Right lobe of liver (tissue), 4 donors: Measurements from ENCODE around the gene DNAJB14.

Experiments used
- POLR2A ChIP-seq: fragments of 450-650 bp; IDR thresholded peaks from one replicate; pipeline ENCODE4 v1.6.1; 2017; ENCODE audit warnings: antibody characterized with exemption, mild to moderate bottlenecking
- TF ChIP-seq, protein P1 (sequence below), 4 donors: fragments of 200-600 bp in 3 of 4; fragments of 450-650 bp in 1 of 4; IDR thresholded peaks; one replicate each; pipeline versions ENCODE4 v1.5.1 to v1.8.0; 2016 to 2022; ENCODE audit warnings: antibody characterized with exemption in 4 of 4, mild to moderate bottlenecking in 2 of 4
- donor health status: DM: no; HTN: no; CAD: no.
- donor health status: DM: no; HTN: no; CAD: no.
- donor health status: DM: no; HTN: yes; CAD: no.

DNA sequence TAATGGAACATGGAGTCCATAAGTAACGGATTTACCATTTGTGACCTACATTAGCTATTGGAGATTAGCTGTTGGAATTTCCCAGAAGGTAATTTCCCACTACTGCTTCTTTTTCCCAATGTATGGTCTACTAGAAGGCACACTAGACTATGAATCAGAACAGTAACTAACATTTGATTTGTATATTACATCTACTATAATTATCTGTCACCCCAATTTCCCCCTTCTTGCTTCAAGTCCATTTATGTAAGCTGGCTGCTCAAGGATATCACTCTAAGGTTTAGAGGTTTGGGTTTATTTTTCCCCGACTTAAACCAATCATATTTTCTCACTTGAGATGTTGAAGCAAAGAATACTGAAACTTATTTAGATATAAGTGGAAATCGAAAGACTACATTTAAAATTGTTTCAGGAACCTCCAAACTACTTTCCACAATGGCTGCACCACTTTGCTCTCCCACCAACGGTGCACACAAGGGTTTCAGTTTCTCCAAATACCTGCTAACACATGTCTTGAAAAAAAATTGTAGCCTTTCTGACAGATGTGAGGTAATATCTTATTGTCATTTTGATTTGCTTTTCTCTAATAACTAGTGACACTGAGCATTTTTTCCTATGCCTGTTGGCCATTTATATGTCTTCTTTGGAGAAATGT is 37.0 kb upstream of the DNAJB14 start:
- TF ChIP-seq, protein P1, sequence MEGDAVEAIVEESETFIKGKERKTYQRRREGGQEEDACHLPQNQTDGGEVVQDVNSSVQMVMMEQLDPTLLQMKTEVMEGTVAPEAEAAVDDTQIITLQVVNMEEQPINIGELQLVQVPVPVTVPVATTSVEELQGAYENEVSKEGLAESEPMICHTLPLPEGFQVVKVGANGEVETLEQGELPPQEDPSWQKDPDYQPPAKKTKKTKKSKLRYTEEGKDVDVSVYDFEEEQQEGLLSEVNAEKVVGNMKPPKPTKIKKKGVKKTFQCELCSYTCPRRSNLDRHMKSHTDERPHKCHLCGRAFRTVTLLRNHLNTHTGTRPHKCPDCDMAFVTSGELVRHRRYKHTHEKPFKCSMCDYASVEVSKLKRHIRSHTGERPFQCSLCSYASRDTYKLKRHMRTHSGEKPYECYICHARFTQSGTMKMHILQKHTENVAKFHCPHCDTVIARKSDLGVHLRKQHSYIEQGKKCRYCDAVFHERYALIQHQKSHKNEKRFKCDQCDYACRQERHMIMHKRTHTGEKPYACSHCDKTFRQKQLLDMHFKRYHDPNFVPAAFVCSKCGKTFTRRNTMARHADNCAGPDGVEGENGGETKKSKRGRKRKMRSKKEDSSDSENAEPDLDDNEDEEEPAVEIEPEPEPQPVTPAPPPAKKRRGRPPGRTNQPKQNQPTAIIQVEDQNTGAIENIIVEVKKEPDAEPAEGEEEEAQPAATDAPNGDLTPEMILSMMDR (IDR thresholded peaks at IDR 0.05): no peak
- no peak for TF ChIP-seq POLR2A
